GM19395 (cell line): ENCODE measurements around the gene TEX51.

Source experiments
- ATAC-seq: cut with Tn5 transposase; IDR thresholded peaks from one replicate; pipeline ENCODE4 v1.9.1; 2021; ENCODE audit warnings: mild to moderate bottlenecking, moderate library complexity; ENCODE audit not compliant: unreplicated experiment

Gene TEX51

GRCh38 chr2:126898636-126899035, at the start of gene TEX51:
Gene TEX51, plus strand, starts transcription at chr2:126898890. Its CDS starts 29 bp downstream, at chr2:126898919.
- no peak for ATAC-seq

GRCh38 chr2:126849054-126849453, 49.6 kb upstream of the TEX51 start:
- no peak for ATAC-seq

GRCh38 chr2:126849486-126849885, 49.2 kb upstream of the TEX51 start:
- ATAC-seq, result no peak

- ATAC-seq, result no peak
Measured at GRCh38 chr2:126849991-126850535, 48.6 kb upstream of the TEX51 start.

GRCh38 chr2:126850940-126851339, 47.8 kb upstream of the TEX51 start:
- ATAC-seq, result no peak

GRCh38 chr2:126851756-126852155, 46.9 kb upstream of the TEX51 start:
- ATAC-seq, result no peak

GRCh38 chr2:126852361-126852760, 46.3 kb upstream of the TEX51 start:
- ATAC-seq, result no peak

GRCh38 chr2:126855606-126856005, 43.1 kb upstream of the TEX51 start:
- ATAC-seq, result no peak

- ATAC-seq, result no peak
Measured at GRCh38 chr2:126856403-126856802, 42.3 kb upstream of the TEX51 start.

- ATAC-seq, result no peak
Measured at GRCh38 chr2:126857502-126857901, 41.2 kb upstream of the TEX51 start.

GRCh38 chr2:126858013-126858412, 40.7 kb upstream of the TEX51 start:
- ATAC-seq, result no peak

GRCh38 chr2:126858436-126858835, 40.3 kb upstream of the TEX51 start:
- no peak for ATAC-seq

- no peak for ATAC-seq
Measured at GRCh38 chr2:126858991-126859390, 39.7 kb upstream of the TEX51 start.

- ATAC-seq, result no peak
Measured at GRCh38 chr2:126859631-126860030, 39.1 kb upstream of the TEX51 start.

- ATAC-seq, result no peak
Measured at GRCh38 chr2:126860385-126860784, 38.3 kb upstream of the TEX51 start.

- no peak for ATAC-seq
Measured at GRCh38 chr2:126862730-126863129, 36.0 kb upstream of the TEX51 start.

GRCh38 chr2:126863336-126864015, 35.2 kb upstream of the TEX51 start:
- no peak for ATAC-seq

GRCh38 chr2:126864861-126865260, 33.8 kb upstream of the TEX51 start:
- ATAC-seq, result no peak

GRCh38 chr2:126866451-126866850, 32.2 kb upstream of the TEX51 start:
- no peak for ATAC-seq

- no peak for ATAC-seq
Measured at GRCh38 chr2:126874961-126875360, 23.7 kb upstream of the TEX51 start.

- ATAC-seq, result no peak
Measured at GRCh38 chr2:126876631-126877030, 22.1 kb upstream of the TEX51 start.

- ATAC-seq, result no peak
Measured at GRCh38 chr2:126877041-126877440, 21.6 kb upstream of the TEX51 start.
